Measurements from ENCODE around the gene TBCE. TPM values are rescaled to one million over a fixed set of nuclear protein-coding genes. Genes with fewer than 3 reads are reported as not detected.

The TBCE gene
- total and polyA plus RNA-seq, 2 donors = 33.7 to 34.0 TPM

DNA sequence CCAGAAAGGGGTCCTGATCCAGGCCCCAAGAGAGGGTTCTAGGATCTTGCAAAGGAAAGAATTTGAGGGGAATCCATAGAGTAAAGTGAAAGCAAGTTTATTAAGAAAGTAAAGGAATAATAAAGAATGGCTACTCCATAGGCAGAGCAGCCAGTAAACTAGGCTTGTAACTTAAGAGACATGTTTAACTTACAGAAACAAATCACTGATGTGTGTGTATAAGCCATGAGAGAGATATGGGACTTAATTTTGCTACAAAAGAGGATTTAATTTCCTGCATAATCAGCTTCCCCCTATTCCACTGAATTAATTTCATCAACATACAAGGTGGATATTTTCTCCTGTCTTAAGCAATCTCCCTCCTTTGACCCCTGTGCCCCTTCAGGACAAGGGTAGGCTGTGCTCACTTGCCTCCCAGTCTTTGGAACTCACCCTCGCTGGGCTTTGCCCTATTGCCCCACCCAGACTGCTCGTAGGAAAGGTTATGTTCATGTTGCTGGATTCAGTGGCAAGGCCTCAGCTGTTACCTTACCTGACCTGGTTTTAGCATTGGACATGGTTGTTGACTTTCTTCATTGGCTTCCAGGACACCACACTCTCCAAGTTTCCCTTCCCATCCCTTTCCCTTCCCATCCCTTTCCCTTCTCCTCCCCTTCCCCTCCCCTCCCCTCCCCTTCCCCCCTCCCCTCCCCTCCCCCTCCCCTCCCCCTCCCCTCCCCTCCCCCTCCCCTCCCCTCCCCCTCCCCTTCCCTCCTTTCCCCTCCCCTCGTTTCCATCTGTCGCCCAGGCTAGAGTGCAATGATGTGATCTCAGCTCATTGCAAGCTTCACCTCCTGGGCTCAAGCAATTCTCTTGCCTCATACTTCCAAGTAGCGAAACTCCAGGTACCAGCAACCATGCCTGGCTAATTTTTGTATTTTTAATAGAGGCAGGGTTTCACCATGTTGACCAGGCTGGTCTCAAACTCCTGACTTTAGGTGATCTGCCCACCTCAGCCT is 44.6 kb downstream of the TBCE start:
- 94% methylated on average over 4 of the region's 5 CpGs for WGBS
- DNase-seq (ENCODE audit: low read depth in 6 of 9, low spot score in 9 of 9) = no peak
- Histone ChIP-seq H3K4me3 (ENCODE audit: low read length in 2 of 2) (no peak overlapping the region), H3K27ac (ENCODE audit: low read depth in 1 of 2, low read length in 1 of 2) (no peak overlapping the region), H3K9me3 (ENCODE audit: control insufficient read depth in 2 of 2, insufficient read depth in 1 of 2, low read length in 1 of 2) (no peaks in the 10 kb centered on the region), H3K36me3 (ENCODE audit: control insufficient read depth in 2 of 2, insufficient read depth in 2 of 2, low read length in 1 of 2) (no peaks in the 10 kb centered on the region), H3K4me1 (ENCODE audit: control insufficient read depth in 2 of 2, insufficient read depth in 2 of 2, low read length in 2 of 2) (no peaks in the 10 kb centered on the region), H3K27me3 (ENCODE audit: control insufficient read depth in 2 of 2, insufficient read depth in 1 of 2, low read length in 1 of 2) (no peaks in the 10 kb centered on the region)

DNA sequence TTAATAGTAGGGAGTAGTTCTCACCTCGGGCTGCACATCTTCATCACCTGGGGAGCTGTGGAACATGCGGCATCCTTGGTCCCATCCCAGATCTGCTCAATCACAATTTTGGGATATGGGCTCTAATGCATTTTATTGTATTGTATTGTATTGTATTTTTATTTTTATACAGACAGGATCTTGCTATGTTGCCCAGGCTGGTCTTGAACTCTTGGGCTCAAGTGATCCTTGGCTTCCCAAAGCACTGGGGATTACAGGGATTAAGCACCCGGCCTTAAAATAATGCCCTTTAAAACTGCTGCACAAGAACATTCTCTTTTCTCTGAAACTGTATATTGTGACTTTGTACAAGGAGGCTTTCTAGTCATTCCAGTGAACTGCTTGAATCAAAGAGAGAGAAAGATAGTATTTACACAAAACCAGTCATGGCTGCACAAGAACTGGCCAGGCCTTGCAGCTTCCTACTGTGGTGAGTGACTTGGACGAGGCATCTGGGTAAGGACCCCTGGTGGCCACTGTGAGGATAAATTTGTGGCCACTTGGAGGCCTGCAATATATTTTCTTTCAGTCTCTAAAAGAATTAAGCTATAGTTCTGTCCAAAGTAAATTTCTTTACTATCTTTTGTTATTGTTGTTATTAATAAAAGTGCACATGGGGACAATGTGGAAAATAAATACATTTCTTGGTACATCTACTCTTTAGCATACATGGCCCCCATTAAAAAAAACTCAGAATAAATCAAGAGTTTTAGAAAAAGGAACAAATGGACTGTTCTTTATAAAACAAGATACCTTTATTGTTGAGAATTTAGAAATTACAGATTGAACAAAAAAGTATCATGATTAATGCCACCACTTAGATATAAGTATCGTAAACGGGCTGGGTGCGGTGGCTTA is 48.0 kb downstream of the TBCE start:
- Histone ChIP-seq H3K4me1 (ENCODE audit: control insufficient read depth in 2 of 2, insufficient read depth in 2 of 2, low read length in 2 of 2) (no peaks in the 10 kb centered on the region), H3K4me3 (ENCODE audit: low read length in 2 of 2) (no peak overlapping the region), H3K36me3 (ENCODE audit: control insufficient read depth in 2 of 2, insufficient read depth in 2 of 2, low read length in 1 of 2) (peaks cover 0 to 3% of the 10 kb centered on the region in 2 donors), H3K27ac (ENCODE audit: low read depth in 1 of 2, low read length in 1 of 2) (no peak overlapping the region), H3K27me3 (ENCODE audit: control insufficient read depth in 2 of 2, insufficient read depth in 1 of 2, low read length in 1 of 2) (no peaks in the 10 kb centered on the region), H3K9me3 (ENCODE audit: control insufficient read depth in 2 of 2, insufficient read depth in 1 of 2, low read length in 1 of 2) (no peaks in the 10 kb centered on the region)
- 89% methylated on average over 7 of the region's 7 CpGs for WGBS
- peak in 4 of 9 donors; percentile 30 to 63 (median 46) for DNase-seq (ENCODE audit: low read depth in 6 of 9, low spot score in 9 of 9)

DNA sequence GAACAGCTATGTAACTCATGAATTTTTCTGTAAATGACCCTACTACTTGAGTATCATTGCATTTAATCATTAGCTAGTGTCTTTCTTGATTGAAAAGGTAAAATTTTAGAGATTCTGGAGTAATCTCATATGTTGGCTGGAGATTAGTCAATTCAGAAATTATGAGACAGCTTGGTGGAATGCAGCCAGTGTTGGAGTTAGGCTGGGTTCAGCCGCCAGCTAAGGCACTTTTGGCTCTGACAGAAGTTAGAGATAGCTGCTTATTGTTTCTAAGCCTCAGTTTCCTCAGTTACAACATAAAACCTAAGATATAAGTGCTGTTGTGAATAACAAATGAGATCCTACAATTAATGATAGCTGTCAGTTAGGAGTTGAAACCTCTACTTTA is 49.4 kb downstream of the TBCE start:
- WGBS = 93% methylated on average over 1 of the region's 1 CpG
- H3K27me3 ChIP-seq (ENCODE audit: control insufficient read depth in 2 of 2, insufficient read depth in 1 of 2, low read length in 1 of 2) = no peaks in the 10 kb centered on the region
- H3K4me1 ChIP-seq (ENCODE audit: control insufficient read depth in 2 of 2, insufficient read depth in 2 of 2, low read length in 2 of 2) = peaks cover 1 to 3% of the 10 kb centered on the region in 2 donors
- peaks cover 0 to 3% of the 10 kb centered on the region in 2 donors for H3K36me3 ChIP-seq (ENCODE audit: control insufficient read depth in 2 of 2, insufficient read depth in 2 of 2, low read length in 1 of 2)
- H3K4me3 ChIP-seq (ENCODE audit: low read length in 2 of 2) = no peak overlapping the region
- H3K9me3 ChIP-seq (ENCODE audit: control insufficient read depth in 2 of 2, insufficient read depth in 1 of 2, low read length in 1 of 2) = no peaks in the 10 kb centered on the region
- no peak overlapping the region for H3K27ac ChIP-seq (ENCODE audit: low read depth in 1 of 2, low read length in 1 of 2)
- DNase-seq (ENCODE audit: low read depth in 6 of 9, low spot score in 9 of 9) = no peak

GRCh38 chr1:235417086-235417697 is 50.0 kb downstream of the TBCE start:
- Histone ChIP-seq H3K4me3 (ENCODE audit: low read length in 2 of 2) (no peak overlapping the region), H3K27ac (ENCODE audit: low read depth in 1 of 2, low read length in 1 of 2) (no peak overlapping the region), H3K27me3 (ENCODE audit: control insufficient read depth in 2 of 2, insufficient read depth in 1 of 2, low read length in 1 of 2) (no peaks in the 10 kb centered on the region), H3K36me3 (ENCODE audit: control insufficient read depth in 2 of 2, insufficient read depth in 2 of 2, low read length in 1 of 2) (peaks cover 0 to 3% of the 10 kb centered on the region in 2 donors), H3K4me1 (ENCODE audit: control insufficient read depth in 2 of 2, insufficient read depth in 2 of 2, low read length in 2 of 2) (peaks cover 5 to 8% of the 10 kb centered on the region in 2 donors), H3K9me3 (ENCODE audit: control insufficient read depth in 2 of 2, insufficient read depth in 1 of 2, low read length in 1 of 2) (no peaks in the 10 kb centered on the region)
- peak in 7 of 9 donors; percentile 54 to 71 (median 64) for DNase-seq (ENCODE audit: low read depth in 6 of 9, low spot score in 9 of 9)
- 43% methylated on average over 8 of the region's 8 CpGs for WGBS

GRCh38 chr1:235421751-235422150 is 54.5 kb downstream of the TBCE start:
- no peak overlapping the region for H3K4me3 ChIP-seq (ENCODE audit: low read length in 2 of 2)
- peaks cover 24 to 30% of the 10 kb centered on the region in 2 donors for H3K4me1 ChIP-seq (ENCODE audit: control insufficient read depth in 2 of 2, insufficient read depth in 2 of 2, low read length in 2 of 2)
- DNase-seq (ENCODE audit: low read depth in 6 of 9, low spot score in 9 of 9) = peak in 3 of 9 donors; percentile 11 to 51 (median 13)
- peaks cover 0 to 2% of the 10 kb centered on the region in 2 donors for H3K9me3 ChIP-seq (ENCODE audit: control insufficient read depth in 2 of 2, insufficient read depth in 1 of 2, low read length in 1 of 2)
- WGBS = 5% methylated on average over 3 of the region's 3 CpGs
- peak overlapping the region in 1 of 2 donors; percentile 55 for H3K27ac ChIP-seq (ENCODE audit: low read depth in 1 of 2, low read length in 1 of 2)
- peaks cover 0 to 7% of the 10 kb centered on the region in 2 donors for H3K36me3 ChIP-seq (ENCODE audit: control insufficient read depth in 2 of 2, insufficient read depth in 2 of 2, low read length in 1 of 2)
- H3K27me3 ChIP-seq (ENCODE audit: control insufficient read depth in 2 of 2, insufficient read depth in 1 of 2, low read length in 1 of 2) = no peaks in the 10 kb centered on the region

DNA sequence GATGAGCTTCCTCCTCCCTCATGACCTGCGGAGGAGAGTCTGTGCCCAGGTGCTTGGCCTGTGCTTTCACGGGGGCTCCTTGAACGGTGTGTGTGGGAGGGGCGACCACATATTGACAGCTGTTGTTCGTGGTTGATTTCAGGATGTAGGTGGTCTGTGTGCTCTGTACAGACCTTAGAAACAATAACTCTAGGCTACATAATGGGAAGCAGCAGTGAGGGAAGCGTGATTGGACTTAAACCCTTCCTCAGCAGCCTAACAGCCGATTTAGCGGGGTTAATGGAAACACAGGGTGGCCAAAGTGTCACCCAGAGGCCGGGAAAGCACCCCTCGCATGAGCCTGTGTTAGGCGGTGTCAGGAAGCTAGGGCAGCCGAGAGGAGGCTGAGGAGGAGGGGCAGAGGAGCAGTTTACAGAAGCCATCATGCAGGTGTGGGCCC is 56.0 kb downstream of the TBCE start:
- WGBS = 3% methylated on average over 12 of the region's 12 CpGs
- H3K27me3 ChIP-seq (ENCODE audit: control insufficient read depth in 2 of 2, insufficient read depth in 1 of 2, low read length in 1 of 2) = no peaks in the 10 kb centered on the region
- peak overlapping the region; percentile 39 to 48 for H3K4me3 ChIP-seq (ENCODE audit: low read length in 2 of 2)
- H3K4me1 ChIP-seq (ENCODE audit: control insufficient read depth in 2 of 2, insufficient read depth in 2 of 2, low read length in 2 of 2) = peaks cover 24 to 30% of the 10 kb centered on the region in 2 donors
- peak overlapping the region; percentile 82 to 90 for H3K27ac ChIP-seq (ENCODE audit: low read depth in 1 of 2, low read length in 1 of 2)
- peaks cover 5 to 10% of the 10 kb centered on the region in 2 donors for H3K36me3 ChIP-seq (ENCODE audit: control insufficient read depth in 2 of 2, insufficient read depth in 2 of 2, low read length in 1 of 2)
- peak in 8 of 9 donors; percentile 53 to 83 (median 61) for DNase-seq (ENCODE audit: low read depth in 6 of 9, low spot score in 9 of 9)
- peaks cover 0 to 2% of the 10 kb centered on the region in 2 donors for H3K9me3 ChIP-seq (ENCODE audit: control insufficient read depth in 2 of 2, insufficient read depth in 1 of 2, low read length in 1 of 2)

GRCh38 chr1:235424092-235424491 is 56.9 kb downstream of the TBCE start:
- Histone ChIP-seq H3K27ac (ENCODE audit: low read depth in 1 of 2, low read length in 1 of 2) (peak overlapping the region in 1 of 2 donors; percentile 90), H3K9me3 (ENCODE audit: control insufficient read depth in 2 of 2, insufficient read depth in 1 of 2, low read length in 1 of 2) (peaks cover 0 to 2% of the 10 kb centered on the region in 2 donors), H3K4me1 (ENCODE audit: control insufficient read depth in 2 of 2, insufficient read depth in 2 of 2, low read length in 2 of 2) (peaks cover 24 to 30% of the 10 kb centered on the region in 2 donors), H3K36me3 (ENCODE audit: control insufficient read depth in 2 of 2, insufficient read depth in 2 of 2, low read length in 1 of 2) (peaks cover 5 to 9% of the 10 kb centered on the region in 2 donors), H3K4me3 (ENCODE audit: low read length in 2 of 2) (peak overlapping the region; percentile 39 to 48), H3K27me3 (ENCODE audit: control insufficient read depth in 2 of 2, insufficient read depth in 1 of 2, low read length in 1 of 2) (no peaks in the 10 kb centered on the region)
- 60% methylated on average over 8 of the region's 8 CpGs for WGBS
- peak in 3 of 9 donors; percentile 31 to 67 (median 47) for DNase-seq (ENCODE audit: low read depth in 6 of 9, low spot score in 9 of 9)

GRCh38 chr1:235425357-235425756 is 58.1 kb downstream of the TBCE start:
- Histone ChIP-seq H3K36me3 (ENCODE audit: control insufficient read depth in 2 of 2, insufficient read depth in 2 of 2, low read length in 1 of 2) (peaks cover 5 to 9% of the 10 kb centered on the region in 2 donors), H3K27me3 (ENCODE audit: control insufficient read depth in 2 of 2, insufficient read depth in 1 of 2, low read length in 1 of 2) (no peaks in the 10 kb centered on the region), H3K9me3 (ENCODE audit: control insufficient read depth in 2 of 2, insufficient read depth in 1 of 2, low read length in 1 of 2) (peaks cover 0 to 2% of the 10 kb centered on the region in 2 donors), H3K4me3 (ENCODE audit: low read length in 2 of 2) (no peak overlapping the region), H3K27ac (ENCODE audit: low read depth in 1 of 2, low read length in 1 of 2) (no peak overlapping the region), H3K4me1 (ENCODE audit: control insufficient read depth in 2 of 2, insufficient read depth in 2 of 2, low read length in 2 of 2) (peaks cover 24 to 30% of the 10 kb centered on the region in 2 donors)
- no peak for DNase-seq (ENCODE audit: low read depth in 6 of 9, low spot score in 9 of 9)
- 94% methylated on average over 9 of the region's 9 CpGs for WGBS

Measured in thymus (tissue), 11 donors.